Endodermal cell (in vitro differentiated cells): ENCODE results near the gene PI16. TPM values are rescaled to one million over a fixed set of nuclear protein-coding genes. Genes with fewer than 3 reads are reported as not detected.

Source experiments
- DNase-seq: peaks from one replicate; pipeline ENCODE4 v3.0.0-alpha.2; 2017
- H3K27ac ChIP-seq: 2 replicates; pipeline ENCODE4 v1.5.1; 2013; ENCODE audit warnings: mild to moderate bottlenecking, low read depth, low read length, moderate library complexity
- H3K27me3 ChIP-seq: 2 replicates; pipeline ENCODE4 v1.6.1; 2013; ENCODE audit warnings: mild to moderate bottlenecking, low read length, moderate library complexity; ENCODE audit not compliant: insufficient read depth, control insufficient read depth, poor library complexity, severe bottlenecking
- H3K36me3 ChIP-seq: 2 replicates; pipeline ENCODE4 v1.7.0; 2013; ENCODE audit warnings: mild to moderate bottlenecking, low read length, moderate library complexity; ENCODE audit not compliant: control insufficient read depth, insufficient read depth
- H3K4me1 ChIP-seq: one replicate; pipeline ENCODE4 v1.7.0; 2013; ENCODE audit warnings: low read length; ENCODE audit not compliant: control insufficient read depth, insufficient read depth
- H3K4me3 ChIP-seq: 2 replicates; pipeline ENCODE4 v1.5.1; 2013; ENCODE audit warnings: mild to moderate bottlenecking, low read length, moderate library complexity
- H3K9ac ChIP-seq: 2 replicates; pipeline ENCODE4 v1.6.1; 2013; ENCODE audit warnings: mild to moderate bottlenecking, low read length, moderate library complexity; ENCODE audit not compliant: poor library complexity, severe bottlenecking; ENCODE audit errors: extremely low read depth
- H3K9me3 ChIP-seq: 2 replicates; pipeline ENCODE4 v1.6.1; 2013; ENCODE audit warnings: mild to moderate bottlenecking, low read length, moderate library complexity; ENCODE audit not compliant: control insufficient read depth
- H3K27ac Mint-ChIP-seq: 2 replicates; pipeline ENCODE4 v1.8.0; 2020; ENCODE audit warnings: mixed read lengths
- H3K27me3 Mint-ChIP-seq: 2 replicates; pipeline ENCODE4 v1.8.0; 2021; ENCODE audit warnings: mild to moderate bottlenecking, mixed read lengths; ENCODE audit not compliant: insufficient read depth
- H3K36me3 Mint-ChIP-seq: 2 replicates; pipeline ENCODE4 v1.8.0; 2020; ENCODE audit warnings: low read depth, mixed read lengths
- H3K4me1 Mint-ChIP-seq: 2 replicates; pipeline ENCODE4 v1.8.0; 2020; ENCODE audit warnings: mixed read lengths
- H3K4me3 Mint-ChIP-seq: 2 replicates; pipeline ENCODE4 v1.8.0; 2020; ENCODE audit warnings: mild to moderate bottlenecking, moderate library complexity, mixed read lengths
- H3K9me3 Mint-ChIP-seq: 2 replicates; pipeline ENCODE4 v1.8.0; 2020; ENCODE audit warnings: mild to moderate bottlenecking, mixed read lengths
- CTCF ChIP-seq: fragments of 200-600 bp; sonication (generic); conservative IDR thresholded peaks from 2 replicates; pipeline ENCODE4 v1.5.0; 2021; ENCODE audit warnings: antibody characterized with exemption, mild to moderate bottlenecking
- WGBS, 2 experiments: methylation state at CpG; one replicate each; pipeline versions ENCODE4 v1.1.5 to v1.1.7; 2013; ENCODE audit warnings: missing lambda C conversion rate in 2 of 2, mixed read lengths in 1 of 2; ENCODE audit not compliant: insufficient coverage in 1 of 2, insufficient read length in 1 of 2; 5-methylcytosine and 5-hydroxymethylcytosine counted together
- total RNA-seq, 2 donors: library from RNA; stranded (reverse); fragmentation: NEBNext Ultra II Directional in 1 of 2; extraction: Animal tissue kit (Norgen Biotek cat#: 25700) in 1 of 2; gene quantifications; 2 replicates in 1 of 2; 3 replicates in 1 of 2; pipeline ENCODE4 v1.2.1, GENCODE V29; 2021

The PI16 gene
- total RNA-seq, 2 donors from 2014 or later: not detected

- H3K27me3 Mint-ChIP-seq: peaks cover 5% of the 10 kb centered on the region
- no peaks in the 10 kb centered on the region for H3K9me3 ChIP-seq
- no peaks in the 10 kb centered on the region for H3K36me3 Mint-ChIP-seq
- WGBS, 2 experiments: 94% methylated on average over 3 of the region's 4 CpGs; no CpG with 5 or more reads in 1 of the 2 experiments
- peaks cover 1% of the 10 kb centered on the region for H3K9me3 Mint-ChIP-seq
- no peak overlapping the region for H3K4me3 Mint-ChIP-seq
- H3K27ac ChIP-seq: no peak overlapping the region
- no peaks in the 10 kb centered on the region for H3K36me3 ChIP-seq
- no peak for DNase-seq
- TF ChIP-seq CTCF: no peak
- no peak overlapping the region for H3K4me3 ChIP-seq
- no peaks in the 10 kb centered on the region for H3K27me3 ChIP-seq
- no peak overlapping the region for H3K27ac Mint-ChIP-seq
- H3K9ac ChIP-seq: no peak overlapping the region
- no peaks in the 10 kb centered on the region for H3K4me1 ChIP-seq
- H3K4me1 Mint-ChIP-seq: no peaks in the 10 kb centered on the region
Measured at GRCh38 chr6:36933519-36933918, 21.0 kb upstream of the PI16 start.

- Histone ChIP-seq H3K4me1 (no peaks in the 10 kb centered on the region), H3K27ac (no peak overlapping the region), H3K27me3 (no peaks in the 10 kb centered on the region), H3K9ac (no peak overlapping the region), H3K4me3 (no peak overlapping the region), H3K36me3 (no peaks in the 10 kb centered on the region), H3K9me3 (no peaks in the 10 kb centered on the region)
- 95 to 100% methylated on average over 3 to 7 of the region's 7 CpGs for WGBS, 2 experiments
- no peak for DNase-seq
- Mint-ChIP-seq H3K36me3 (no peaks in the 10 kb centered on the region), H3K27me3 (peaks cover 7% of the 10 kb centered on the region), H3K4me3 (no peak overlapping the region), H3K4me1 (no peaks in the 10 kb centered on the region), H3K9me3 (peaks cover 3% of the 10 kb centered on the region), H3K27ac (no peak overlapping the region)
- TF ChIP-seq CTCF: no peak
Measured at GRCh38 chr6:36934901-36935300, 19.6 kb upstream of the PI16 start.

GRCh38 chr6:36936824-36937223, 17.7 kb upstream of the PI16 start:
- WGBS, 2 experiments: 86 to 100% methylated on average over 4 to 5 of the region's 5 CpGs
- no peaks in the 10 kb centered on the region for H3K4me1 ChIP-seq
- H3K4me1 Mint-ChIP-seq: no peaks in the 10 kb centered on the region
- peak; percentile 35 for DNase-seq
- H3K9ac ChIP-seq: no peak overlapping the region
- H3K36me3 ChIP-seq: no peaks in the 10 kb centered on the region
- no peaks in the 10 kb centered on the region for H3K27me3 ChIP-seq
- H3K4me3 Mint-ChIP-seq: no peak overlapping the region
- no peak overlapping the region for H3K4me3 ChIP-seq
- peaks cover 2% of the 10 kb centered on the region for H3K36me3 Mint-ChIP-seq
- H3K27me3 Mint-ChIP-seq: peaks cover 4% of the 10 kb centered on the region
- no peaks in the 10 kb centered on the region for H3K9me3 ChIP-seq
- no peak overlapping the region for H3K27ac ChIP-seq
- no peak overlapping the region for H3K27ac Mint-ChIP-seq
- no peak for TF ChIP-seq CTCF
- peaks cover 16% of the 10 kb centered on the region for H3K9me3 Mint-ChIP-seq
